ENCODE data around the gene CWC27.

The CWC27 gene

DNA sequence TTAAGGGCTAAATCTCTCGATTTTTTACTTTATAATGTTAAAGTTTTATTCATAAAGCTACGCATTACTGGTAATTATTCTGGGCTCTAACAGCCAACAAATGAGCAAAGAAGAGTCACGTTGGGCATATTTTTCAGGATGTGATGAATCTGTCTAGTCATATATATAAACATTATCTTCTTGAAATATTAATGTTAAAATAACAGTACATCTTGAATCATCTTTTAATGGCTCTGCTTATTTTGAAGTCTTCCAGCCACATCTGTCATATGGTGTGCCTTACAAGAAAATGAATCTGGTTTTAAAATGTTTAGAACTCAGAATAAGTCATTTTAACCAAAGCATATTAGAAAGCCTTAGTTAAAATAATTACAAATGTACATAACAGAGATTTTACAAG lies 96.9 kb downstream of the CWC27 start:
- no peaks in the 10 kb centered on the region for H3K27me3 ChIP-seq (ENCODE audit: insufficient read depth, poor library complexity, severe bottlenecking)
- DNase-seq (ENCODE audit: low read depth in 1 of 2, low spot score in 1 of 2) = no peak
- TF ChIP-seq GABPA (IDR thresholded peaks at IDR 0.05; ENCODE audit: low read depth) (no peak), POLR2AphosphoS5 (IDR thresholded peaks at IDR 0.05; ENCODE audit: low read depth) (no peak), SPI1 (IDR thresholded peaks at IDR 0.05; ENCODE audit: borderline replicate concordance, low read depth) (no peak)
- TF ChIP-seq, protein P1, sequence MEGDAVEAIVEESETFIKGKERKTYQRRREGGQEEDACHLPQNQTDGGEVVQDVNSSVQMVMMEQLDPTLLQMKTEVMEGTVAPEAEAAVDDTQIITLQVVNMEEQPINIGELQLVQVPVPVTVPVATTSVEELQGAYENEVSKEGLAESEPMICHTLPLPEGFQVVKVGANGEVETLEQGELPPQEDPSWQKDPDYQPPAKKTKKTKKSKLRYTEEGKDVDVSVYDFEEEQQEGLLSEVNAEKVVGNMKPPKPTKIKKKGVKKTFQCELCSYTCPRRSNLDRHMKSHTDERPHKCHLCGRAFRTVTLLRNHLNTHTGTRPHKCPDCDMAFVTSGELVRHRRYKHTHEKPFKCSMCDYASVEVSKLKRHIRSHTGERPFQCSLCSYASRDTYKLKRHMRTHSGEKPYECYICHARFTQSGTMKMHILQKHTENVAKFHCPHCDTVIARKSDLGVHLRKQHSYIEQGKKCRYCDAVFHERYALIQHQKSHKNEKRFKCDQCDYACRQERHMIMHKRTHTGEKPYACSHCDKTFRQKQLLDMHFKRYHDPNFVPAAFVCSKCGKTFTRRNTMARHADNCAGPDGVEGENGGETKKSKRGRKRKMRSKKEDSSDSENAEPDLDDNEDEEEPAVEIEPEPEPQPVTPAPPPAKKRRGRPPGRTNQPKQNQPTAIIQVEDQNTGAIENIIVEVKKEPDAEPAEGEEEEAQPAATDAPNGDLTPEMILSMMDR (IDR thresholded peaks at IDR 0.05; ENCODE audit: insufficient read depth, low read length) = no peak
- TF ChIP-seq, protein P2, sequence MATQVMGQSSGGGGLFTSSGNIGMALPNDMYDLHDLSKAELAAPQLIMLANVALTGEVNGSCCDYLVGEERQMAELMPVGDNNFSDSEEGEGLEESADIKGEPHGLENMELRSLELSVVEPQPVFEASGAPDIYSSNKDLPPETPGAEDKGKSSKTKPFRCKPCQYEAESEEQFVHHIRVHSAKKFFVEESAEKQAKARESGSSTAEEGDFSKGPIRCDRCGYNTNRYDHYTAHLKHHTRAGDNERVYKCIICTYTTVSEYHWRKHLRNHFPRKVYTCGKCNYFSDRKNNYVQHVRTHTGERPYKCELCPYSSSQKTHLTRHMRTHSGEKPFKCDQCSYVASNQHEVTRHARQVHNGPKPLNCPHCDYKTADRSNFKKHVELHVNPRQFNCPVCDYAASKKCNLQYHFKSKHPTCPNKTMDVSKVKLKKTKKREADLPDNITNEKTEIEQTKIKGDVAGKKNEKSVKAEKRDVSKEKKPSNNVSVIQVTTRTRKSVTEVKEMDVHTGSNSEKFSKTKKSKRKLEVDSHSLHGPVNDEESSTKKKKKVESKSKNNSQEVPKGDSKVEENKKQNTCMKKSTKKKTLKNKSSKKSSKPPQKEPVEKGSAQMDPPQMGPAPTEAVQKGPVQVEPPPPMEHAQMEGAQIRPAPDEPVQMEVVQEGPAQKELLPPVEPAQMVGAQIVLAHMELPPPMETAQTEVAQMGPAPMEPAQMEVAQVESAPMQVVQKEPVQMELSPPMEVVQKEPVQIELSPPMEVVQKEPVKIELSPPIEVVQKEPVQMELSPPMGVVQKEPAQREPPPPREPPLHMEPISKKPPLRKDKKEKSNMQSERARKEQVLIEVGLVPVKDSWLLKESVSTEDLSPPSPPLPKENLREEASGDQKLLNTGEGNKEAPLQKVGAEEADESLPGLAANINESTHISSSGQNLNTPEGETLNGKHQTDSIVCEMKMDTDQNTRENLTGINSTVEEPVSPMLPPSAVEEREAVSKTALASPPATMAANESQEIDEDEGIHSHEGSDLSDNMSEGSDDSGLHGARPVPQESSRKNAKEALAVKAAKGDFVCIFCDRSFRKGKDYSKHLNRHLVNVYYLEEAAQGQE (IDR thresholded peaks at IDR 0.05; ENCODE audit: insufficient replicate concordance, low read depth) = no peak
- no peak overlapping the region for H3K27ac ChIP-seq (replicated peaks)
- no peak overlapping the region for H3K4me3 ChIP-seq (replicated peaks; ENCODE audit: insufficient read depth, low read length)

DNA sequence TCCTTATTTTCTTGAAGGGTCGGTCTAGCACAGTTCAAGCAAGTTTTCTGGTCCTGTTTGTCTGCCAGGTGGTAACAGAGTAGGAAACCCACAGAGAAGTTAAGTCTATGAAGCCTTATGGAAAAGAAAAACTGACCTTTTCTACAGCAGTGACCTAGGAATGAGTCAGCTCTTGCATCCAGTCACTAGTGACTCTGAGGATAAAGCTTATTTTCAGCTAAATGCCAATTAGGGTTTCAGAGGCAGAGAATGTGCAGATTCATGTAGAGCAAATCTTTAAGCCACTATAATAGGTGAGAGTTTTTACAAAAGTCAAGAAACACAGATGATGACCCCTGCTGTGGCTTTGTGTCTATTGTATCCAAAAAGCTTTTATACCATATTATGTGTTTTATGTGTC lies 100.7 kb downstream of the CWC27 start:
- TF ChIP-seq GABPA (IDR thresholded peaks at IDR 0.05; ENCODE audit: low read depth) = no peak
- TF ChIP-seq, protein P1 (IDR thresholded peaks at IDR 0.05; ENCODE audit: insufficient read depth, low read length) = no peak
- TF ChIP-seq SPI1 (IDR thresholded peaks at IDR 0.05; ENCODE audit: borderline replicate concordance, low read depth) = no peak
- TF ChIP-seq, protein P2 (IDR thresholded peaks at IDR 0.05; ENCODE audit: insufficient replicate concordance, low read depth) = no peak
- no peak for TF ChIP-seq POLR2AphosphoS5 (IDR thresholded peaks at IDR 0.05; ENCODE audit: low read depth)
- Histone ChIP-seq H3K27me3 (ENCODE audit: insufficient read depth, poor library complexity, severe bottlenecking) (no peaks in the 10 kb centered on the region), H3K27ac (replicated peaks) (no peak overlapping the region), H3K4me3 (replicated peaks; ENCODE audit: insufficient read depth, low read length) (no peak overlapping the region)
- no peak for DNase-seq (ENCODE audit: low read depth in 1 of 2, low spot score in 1 of 2)

DNA sequence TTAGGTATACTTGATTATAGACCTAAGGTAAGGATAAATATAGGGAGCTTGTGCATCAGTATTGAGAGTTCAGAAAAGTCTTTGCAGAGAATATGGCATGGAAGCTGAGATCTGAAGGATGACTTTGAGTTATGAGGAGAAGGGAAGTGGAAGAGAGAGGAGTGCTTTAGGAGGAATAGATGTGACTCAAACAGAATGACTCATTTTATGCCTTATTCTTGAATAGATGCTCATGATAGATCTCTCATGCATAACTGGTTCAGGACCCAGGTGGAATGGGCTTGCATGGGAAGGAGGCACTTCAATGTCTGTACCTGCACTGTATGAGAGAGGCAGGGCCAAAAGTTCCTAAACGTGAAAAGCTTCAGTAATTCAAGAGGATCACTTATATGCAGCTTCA lies 103.3 kb downstream of the CWC27 start:
- H3K4me3 ChIP-seq (replicated peaks; ENCODE audit: insufficient read depth, low read length) = no peak overlapping the region
- no peak for DNase-seq (ENCODE audit: low read depth in 1 of 2, low spot score in 1 of 2)
- H3K27me3 ChIP-seq (ENCODE audit: insufficient read depth, poor library complexity, severe bottlenecking) = no peaks in the 10 kb centered on the region
- H3K27ac ChIP-seq (replicated peaks) = no peak overlapping the region
- no peak for TF ChIP-seq POLR2AphosphoS5 (IDR thresholded peaks at IDR 0.05; ENCODE audit: low read depth)
- TF ChIP-seq, protein P1 (IDR thresholded peaks at IDR 0.05; ENCODE audit: insufficient read depth, low read length) = no peak
- TF ChIP-seq SPI1 (IDR thresholded peaks at IDR 0.05; ENCODE audit: borderline replicate concordance, low read depth) = no peak
- TF ChIP-seq, protein P2 (IDR thresholded peaks at IDR 0.05; ENCODE audit: insufficient replicate concordance, low read depth) = no peak
- no peak for TF ChIP-seq GABPA (IDR thresholded peaks at IDR 0.05; ENCODE audit: low read depth)
